Sigmoid colon (tissue), 7 donors: Measurements from ENCODE around the gene SPEF1. TPM values are rescaled to one million over a fixed set of nuclear protein-coding genes. Genes with fewer than 3 reads are reported as not detected.

Experiments used
- DNase-seq: peaks from one replicate; pipeline ENCODE4 v3.0.0-alpha.2; 2019
- H3K27ac ChIP-seq, 4 donors: fragments of 200-600 bp; sonication (generic); one replicate each; pipeline ENCODE4 v1.5.1; 2016 to 2019; ENCODE audit warnings: mild to moderate bottlenecking in 1 of 4
- H3K27me3 ChIP-seq, 3 donors: fragments of 200-600 bp; sonication (generic); one replicate each; pipeline ENCODE4 v1.5.1; 2019; ENCODE audit warnings: mild to moderate bottlenecking in 1 of 3
- H3K36me3 ChIP-seq, 4 donors: fragments of 200-600 bp; sonication (generic); one replicate each; pipeline ENCODE4 v1.5.1; 2016 to 2019
- H3K4me1 ChIP-seq, 4 donors: fragments of 200-600 bp; sonication (generic); one replicate each; pipeline ENCODE4 v1.5.1; 2017 to 2019
- H3K4me3 ChIP-seq, 4 donors: fragments of 200-600 bp; sonication (generic); one replicate each; pipeline ENCODE4 v1.5.1; 2017 to 2019; ENCODE audit warnings: mild to moderate bottlenecking in 2 of 4, moderate library complexity in 1 of 4
- H3K9me3 ChIP-seq, 4 donors: fragments of 200-600 bp in 3 of 4; sonication (generic) in 3 of 4; one replicate each; pipeline versions ENCODE4 v1.5.1 to v1.6.1; 2013 to 2019
- EP300 ChIP-seq, 4 donors: sonication (generic); formaldehyde crosslinking; IDR thresholded peaks; one replicate each; pipeline ENCODE4 v1.6.1; 2017; ENCODE audit warnings: antibody characterized with exemption in 4 of 4
- POLR2A ChIP-seq, 2 donors: fragments of 450-650 bp; IDR thresholded peaks; one replicate each; pipeline ENCODE4 v1.6.1; 2016; ENCODE audit warnings: antibody characterized with exemption in 2 of 2, mild to moderate bottlenecking in 2 of 2, moderate library complexity in 2 of 2
- POLR2AphosphoS5 ChIP-seq, 4 donors: sonication (generic); formaldehyde crosslinking; IDR thresholded peaks; one replicate each; pipeline ENCODE4 v1.6.1; 2017; ENCODE audit warnings: antibody characterized with exemption in 4 of 4
- WGBS, 2 donors: extraction: QIAGEN DNeasy Blood & Tissue Kit; methylation state at CpG; one replicate each; pipeline ENCODE4 v1.1.7; 2013; 5-methylcytosine and 5-hydroxymethylcytosine counted together
- intact Hi-C: fragments of 100-400 bp; cut with DNase I; formaldehyde crosslinking; loops from one replicate; pipeline ENCODE4 v1.15.1; 2023
- polyA plus RNA-seq, 3 donors: library from polyadenylated mRNA; stranded (reverse); fragments of 200-250 nt; gene quantifications; one replicate each; pipeline ENCODE4 v1.2.3, GENCODE V29; 2013
- total RNA-seq, 4 donors: library from RNA; depleted of rRNA; stranded (reverse); fragments of >200 nt; gene quantifications; one replicate each; pipeline ENCODE4 v1.1.0, GENCODE V29; 2016
- TF ChIP-seq, protein P1 (sequence below), 4 experiments: fragments of 450-650 bp in 3 of 4; fragments of 200-600 bp in 1 of 4; IDR thresholded peaks; one replicate each; pipeline ENCODE4 v1.5.1; 2016 to 2019; ENCODE audit warnings: antibody characterized with exemption in 4 of 4, mild to moderate bottlenecking in 3 of 4, moderate library complexity in 2 of 4
- donor health status: healthy with polysubstance abuse.
- donor health status: Bipolar disorder and iron deficiency.
- donor health status: healthy.

SPEF1 gene
- total and polyA plus RNA-seq, 7 donors = 0.12 to 0.81 TPM; not detected in 5

DNA sequence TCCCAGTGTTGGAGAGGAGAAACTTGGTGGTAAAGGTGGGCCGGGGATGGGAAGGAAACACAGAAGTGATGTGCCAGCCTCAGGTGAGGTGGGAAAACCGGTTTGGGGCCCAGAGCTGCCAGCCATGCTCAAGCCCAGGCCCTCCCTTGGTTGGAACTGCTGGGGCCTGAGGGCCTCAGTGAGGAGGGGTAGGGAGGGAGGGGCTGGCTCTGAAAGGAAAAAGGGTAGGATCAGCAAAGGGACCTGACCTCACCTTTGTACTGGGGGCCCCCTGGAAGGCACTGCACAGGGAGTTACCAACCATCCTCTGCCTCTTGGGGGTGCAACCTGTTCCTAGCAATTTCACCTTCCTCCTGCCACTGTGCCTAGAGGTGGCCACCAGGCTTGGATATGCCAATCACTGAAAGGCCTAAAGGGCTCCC, 1.8 kb upstream of the SPEF1 start:
- WGBS, 2 donors = 41 to 65% methylated on average over 2 of the region's 2 CpGs
- intact Hi-C loops = loop anchor here (5.0 to 10.0 kb wide), 2 partner anchors 66 to 232 kb away; partner anchors contain the start of gene RNF24
- DNase-seq = no peak
- Histone ChIP-seq H3K27me3 (no peaks in the 10 kb centered on the region), H3K27ac (no peak overlapping the region), H3K36me3 (peaks cover 0 to 7% (median 0%) of the 10 kb centered on the region in 4 donors), H3K4me3 (no peak overlapping the region), H3K9me3 (no peaks in the 10 kb centered on the region), H3K4me1 (peaks cover 0 to 62% (median 48%) of the 10 kb centered on the region in 4 donors)
- no peak for TF ChIP-seq POLR2A (IDR thresholded peaks at IDR 0.05)
- TF ChIP-seq, protein P1, sequence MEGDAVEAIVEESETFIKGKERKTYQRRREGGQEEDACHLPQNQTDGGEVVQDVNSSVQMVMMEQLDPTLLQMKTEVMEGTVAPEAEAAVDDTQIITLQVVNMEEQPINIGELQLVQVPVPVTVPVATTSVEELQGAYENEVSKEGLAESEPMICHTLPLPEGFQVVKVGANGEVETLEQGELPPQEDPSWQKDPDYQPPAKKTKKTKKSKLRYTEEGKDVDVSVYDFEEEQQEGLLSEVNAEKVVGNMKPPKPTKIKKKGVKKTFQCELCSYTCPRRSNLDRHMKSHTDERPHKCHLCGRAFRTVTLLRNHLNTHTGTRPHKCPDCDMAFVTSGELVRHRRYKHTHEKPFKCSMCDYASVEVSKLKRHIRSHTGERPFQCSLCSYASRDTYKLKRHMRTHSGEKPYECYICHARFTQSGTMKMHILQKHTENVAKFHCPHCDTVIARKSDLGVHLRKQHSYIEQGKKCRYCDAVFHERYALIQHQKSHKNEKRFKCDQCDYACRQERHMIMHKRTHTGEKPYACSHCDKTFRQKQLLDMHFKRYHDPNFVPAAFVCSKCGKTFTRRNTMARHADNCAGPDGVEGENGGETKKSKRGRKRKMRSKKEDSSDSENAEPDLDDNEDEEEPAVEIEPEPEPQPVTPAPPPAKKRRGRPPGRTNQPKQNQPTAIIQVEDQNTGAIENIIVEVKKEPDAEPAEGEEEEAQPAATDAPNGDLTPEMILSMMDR (IDR thresholded peaks at IDR 0.05) = no peak
- TF ChIP-seq EP300 (IDR thresholded peaks at IDR 0.05) = no peak
- no peak for TF ChIP-seq POLR2AphosphoS5 (IDR thresholded peaks at IDR 0.05)

DNA sequence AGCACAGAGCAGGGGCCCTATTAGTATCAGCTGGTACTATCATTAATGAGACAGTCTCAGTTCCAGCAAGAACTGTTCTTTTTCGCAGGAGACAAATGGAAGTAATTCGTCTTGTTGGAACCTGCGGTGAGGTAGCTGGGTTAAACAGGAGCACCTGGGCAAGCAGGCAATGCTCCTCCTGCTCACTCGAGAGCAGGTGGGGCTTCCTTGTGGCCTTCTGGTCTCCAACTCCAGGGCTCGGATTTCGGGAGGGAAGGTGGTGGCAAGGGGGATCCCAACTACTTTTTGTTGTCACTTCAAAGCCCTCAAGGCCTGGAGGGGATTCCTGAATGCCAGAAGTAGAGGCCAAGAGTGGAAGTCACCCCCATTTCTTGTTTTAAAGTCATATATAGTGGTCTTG, 1.3 kb upstream of the SPEF1 start:
- no peak for TF ChIP-seq POLR2AphosphoS5 (IDR thresholded peaks at IDR 0.05)
- no peak for TF ChIP-seq EP300 (IDR thresholded peaks at IDR 0.05)
- TF ChIP-seq, protein P1 (IDR thresholded peaks at IDR 0.05) = no peak
- no peak for TF ChIP-seq POLR2A (IDR thresholded peaks at IDR 0.05)
- Histone ChIP-seq H3K27me3 (no peaks in the 10 kb centered on the region), H3K4me1 (peaks cover 0 to 67% (median 53%) of the 10 kb centered on the region in 4 donors), H3K9me3 (no peaks in the 10 kb centered on the region), H3K27ac (no peak overlapping the region), H3K4me3 (no peak overlapping the region), H3K36me3 (peaks cover 0 to 7% (median 0%) of the 10 kb centered on the region in 4 donors)
- intact Hi-C loops = loop anchor here (5.0 to 10.0 kb wide), 2 partner anchors 65 to 232 kb away; partner anchors contain the start of gene RNF24
- 90 to 91% methylated on average over 6 of the region's 6 CpGs for WGBS, 2 donors
- DNase-seq = no peak

DNA sequence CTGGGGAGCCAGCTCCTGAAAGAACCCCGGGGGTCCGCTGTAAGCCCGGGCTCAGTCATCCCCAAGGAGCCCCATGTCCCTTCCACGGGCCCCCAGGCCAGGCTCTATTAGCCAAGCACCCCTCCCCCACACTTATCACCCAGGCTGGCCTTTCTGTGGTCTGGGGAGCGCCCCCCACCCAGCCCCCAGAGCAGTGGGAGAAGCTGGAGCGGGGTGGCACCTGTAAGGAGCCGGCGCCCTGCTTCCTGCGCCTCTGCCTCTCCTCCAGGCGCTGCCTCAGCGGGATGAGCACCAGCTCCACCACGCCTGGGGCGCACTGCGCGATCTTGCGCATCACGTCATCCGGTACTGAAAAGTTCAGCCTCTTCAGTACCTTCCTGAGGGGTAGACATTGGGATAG, 2.3 kb downstream of the SPEF1 start:
- 33 to 42% methylated on average over 18 of the region's 18 CpGs for WGBS, 2 donors
- TF ChIP-seq EP300 (IDR thresholded peaks at IDR 0.05) = no peak
- TF ChIP-seq POLR2A (IDR thresholded peaks at IDR 0.05) = no peak
- TF ChIP-seq POLR2AphosphoS5 (IDR thresholded peaks at IDR 0.05) = no peak
- TF ChIP-seq, protein P1 (IDR thresholded peaks at IDR 0.05) = no peak
- peaks cover 0 to 46% (median 30%) of the 10 kb centered on the region in 4 donors for H3K4me1 ChIP-seq
- H3K36me3 ChIP-seq = no peaks in the 10 kb centered on the region
- no peak overlapping the region for H3K4me3 ChIP-seq
- H3K27me3 ChIP-seq = no peaks in the 10 kb centered on the region
- no peaks in the 10 kb centered on the region for H3K9me3 ChIP-seq
- DNase-seq = no peak
- intact Hi-C loops = no loop called here
- no peak overlapping the region for H3K27ac ChIP-seq

DNA sequence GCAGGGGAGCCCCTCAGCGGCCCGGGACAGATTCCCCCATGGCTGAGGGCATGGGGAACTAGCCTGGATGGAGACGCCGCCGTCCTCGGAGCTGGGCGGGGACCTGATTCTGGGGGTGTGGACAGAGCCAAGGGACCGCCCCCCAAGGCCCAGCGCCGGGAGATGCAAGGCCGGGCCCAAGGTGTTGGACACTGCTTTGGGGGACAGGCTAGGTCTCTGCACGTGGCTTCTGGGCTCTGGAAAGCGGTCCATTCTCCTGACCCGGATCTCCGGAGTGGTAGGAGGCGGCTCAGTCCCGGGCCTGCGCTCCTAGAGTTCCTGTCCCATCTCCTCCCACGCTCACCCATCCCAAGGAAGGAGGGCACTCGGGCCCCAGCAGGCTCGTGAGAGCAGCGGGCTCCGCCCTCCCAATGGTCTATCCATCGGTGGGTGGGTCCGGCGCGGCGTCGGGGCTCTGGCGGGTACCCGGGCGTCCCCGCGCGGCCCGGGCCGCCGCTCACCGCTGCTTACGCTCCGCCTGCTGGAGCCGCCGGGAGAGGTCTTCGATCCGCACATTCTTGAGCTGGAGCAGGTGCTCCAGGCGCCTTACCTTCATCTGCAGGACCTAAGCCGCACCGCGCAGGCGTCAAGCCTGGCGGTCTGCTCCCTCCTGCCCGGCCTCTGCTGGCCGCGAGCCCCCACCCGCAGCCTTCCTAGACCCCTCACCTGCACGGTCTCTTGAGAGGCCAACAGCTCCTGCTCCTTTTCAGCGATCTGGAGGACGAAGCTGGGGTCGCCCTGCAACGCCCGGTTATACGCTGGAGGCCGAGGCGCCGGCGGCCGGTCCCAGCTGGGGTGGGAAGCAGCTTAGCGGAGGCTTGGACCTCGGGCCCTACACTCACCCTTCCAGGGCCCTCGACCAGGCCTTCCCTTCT, 3.3 kb downstream of the SPEF1 start:
- Histone ChIP-seq H3K4me3 (peak overlapping the region; percentile 36 to 59 (median 48)), H3K27ac (peak overlapping the region; percentile 24 to 54 (median 48)), H3K36me3 (no peaks in the 10 kb centered on the region), H3K27me3 (no peaks in the 10 kb centered on the region), H3K4me1 (peaks cover 0 to 36% (median 24%) of the 10 kb centered on the region in 4 donors), H3K9me3 (no peaks in the 10 kb centered on the region)
- DNase-seq = peak; percentile 90
- no peak for TF ChIP-seq POLR2AphosphoS5 (IDR thresholded peaks at IDR 0.05)
- TF ChIP-seq EP300 (IDR thresholded peaks at IDR 0.05) = no peak
- TF ChIP-seq, protein P1 (IDR thresholded peaks at IDR 0.05) = no peak
- TF ChIP-seq POLR2A (IDR thresholded peaks at IDR 0.05) = no peak
- 2% methylated on average over 70 of the region's 70 CpGs for WGBS, 2 donors
- intact Hi-C loops = no loop called here
